ENCODE measurements around the gene OR51L1.
"Not testable (repeated sequence)": the region's sequence is repeated elsewhere in the genome, so short reads cannot be mapped to it uniquely, and the experiment has no call there.

The OR51L1 gene

GRCh38 chr11:4994551-4994950 lies at the start of gene OR51L1:
Gene OR51L1, plus strand, starts transcription at chr11:4994851. Its CDS starts 4,132 bp downstream, at chr11:4998983.
- no peak for DNase-seq (ENCODE audit: extremely low read depth, insufficient read length)
- Histone ChIP-seq H3K36me3 (ENCODE audit: control insufficient read depth, insufficient read depth, low read length) (no peaks in the 10 kb centered on the region), H3K4me3 (replicated peaks; ENCODE audit: low read depth, low read length) (no peak within 1 kb of the TSS), H3K27me3 (replicated peaks; ENCODE audit: control insufficient read depth, insufficient read depth, low read length) (no peaks in the 10 kb centered on the region)
- no peak for TF ChIP-seq CTCF (IDR thresholded peaks at IDR 0.05; ENCODE audit: insufficient read depth, low read length, poor library complexity, severe bottlenecking)

- Histone ChIP-seq H3K36me3 (ENCODE audit: control insufficient read depth, insufficient read depth, low read length) (no peaks in the 10 kb centered on the region), H3K4me3 (replicated peaks; ENCODE audit: low read depth, low read length) (no peak within 1 kb of the TSS), H3K27me3 (replicated peaks; ENCODE audit: control insufficient read depth, insufficient read depth, low read length) (no peaks in the 10 kb centered on the region)
- no peak for TF ChIP-seq CTCF (IDR thresholded peaks at IDR 0.05; ENCODE audit: insufficient read depth, low read length, poor library complexity, severe bottlenecking)
- DNase-seq (ENCODE audit: extremely low read depth, insufficient read length): no peak
Observed at GRCh38 chr11:4947505-4947904, 47.1 kb upstream of the OR51L1 start, which contains the start of gene OR51A4. Gene OR51A4, minus strand, starts transcription at chr11:4947605. Its CDS starts 505 bp downstream, at chr11:4947100.

GRCh38 chr11:4955613-4956012 lies 39.0 kb upstream of the OR51L1 start, which contains the start of gene OR51A2:
Gene OR51A2, minus strand, starts transcription at chr11:4955713. Its CDS starts 0 bp downstream, at chr11:4955713.
- not testable (repeated sequence) for H3K4me3 ChIP-seq (replicated peaks; ENCODE audit: low read depth, low read length); DNase-seq (ENCODE audit: extremely low read depth, insufficient read length); H3K27me3 ChIP-seq (replicated peaks; ENCODE audit: control insufficient read depth, insufficient read depth, low read length); H3K36me3 ChIP-seq (ENCODE audit: control insufficient read depth, insufficient read depth, low read length)

- DNase-seq (ENCODE audit: extremely low read depth, insufficient read length): no peak
- Histone ChIP-seq H3K27me3 (replicated peaks; ENCODE audit: control insufficient read depth, insufficient read depth, low read length) (no peaks in the 10 kb centered on the region), H3K36me3 (ENCODE audit: control insufficient read depth, insufficient read depth, low read length) (no peaks in the 10 kb centered on the region), H3K4me3 (replicated peaks; ENCODE audit: low read depth, low read length) (no peak overlapping the region)
- TF ChIP-seq CTCF (IDR thresholded peaks at IDR 0.05; ENCODE audit: insufficient read depth, low read length, poor library complexity, severe bottlenecking): no peak
Observed at GRCh38 chr11:4957396-4957795, 37.3 kb upstream of the OR51L1 start.

GRCh38 chr11:4960877-4961276 lies 33.8 kb upstream of the OR51L1 start:
- Histone ChIP-seq H3K27me3 (replicated peaks; ENCODE audit: control insufficient read depth, insufficient read depth, low read length) (no peaks in the 10 kb centered on the region), H3K4me3 (replicated peaks; ENCODE audit: low read depth, low read length) (no peak overlapping the region), H3K36me3 (ENCODE audit: control insufficient read depth, insufficient read depth, low read length) (no peaks in the 10 kb centered on the region)
- no peak for TF ChIP-seq CTCF (IDR thresholded peaks at IDR 0.05; ENCODE audit: insufficient read depth, low read length, poor library complexity, severe bottlenecking)
- no peak for DNase-seq (ENCODE audit: extremely low read depth, insufficient read length)

GRCh38 chr11:4962816-4963215 lies 31.8 kb upstream of the OR51L1 start:
- DNase-seq (ENCODE audit: extremely low read depth, insufficient read length): no peak
- Histone ChIP-seq H3K27me3 (replicated peaks; ENCODE audit: control insufficient read depth, insufficient read depth, low read length) (no peaks in the 10 kb centered on the region), H3K36me3 (ENCODE audit: control insufficient read depth, insufficient read depth, low read length) (no peaks in the 10 kb centered on the region), H3K4me3 (replicated peaks; ENCODE audit: low read depth, low read length) (no peak overlapping the region)
- TF ChIP-seq CTCF (IDR thresholded peaks at IDR 0.05; ENCODE audit: insufficient read depth, low read length, poor library complexity, severe bottlenecking): no peak

Measured in GM06990 (cell line).